ENCODE data around the gene RAMP1.

DNA sequence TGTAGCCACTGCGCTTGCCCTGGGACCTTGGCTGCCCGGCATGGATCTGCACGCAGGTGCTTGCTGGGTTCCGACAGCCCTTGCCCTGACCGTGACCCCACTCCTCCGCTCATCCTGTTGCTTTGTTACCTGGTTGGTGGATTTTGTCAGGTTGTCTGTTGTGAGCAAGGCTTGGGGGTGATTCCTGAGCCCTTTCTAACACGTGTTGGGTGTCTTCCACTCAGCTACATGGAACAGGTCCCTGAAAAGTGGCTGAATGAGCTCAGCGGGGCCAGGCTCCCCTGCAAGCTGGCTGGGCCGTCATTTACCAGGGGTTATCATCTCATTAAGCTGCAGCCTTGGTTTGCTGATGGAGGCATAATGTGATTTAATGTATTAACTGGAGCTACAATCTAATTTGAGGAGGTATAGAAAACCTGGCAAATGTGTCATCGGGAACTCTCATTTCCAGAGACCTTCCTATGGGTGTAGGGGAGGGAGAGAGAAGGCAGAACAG lies 24.6 kb downstream of the RAMP1 start:
- TF ChIP-seq, protein P1, sequence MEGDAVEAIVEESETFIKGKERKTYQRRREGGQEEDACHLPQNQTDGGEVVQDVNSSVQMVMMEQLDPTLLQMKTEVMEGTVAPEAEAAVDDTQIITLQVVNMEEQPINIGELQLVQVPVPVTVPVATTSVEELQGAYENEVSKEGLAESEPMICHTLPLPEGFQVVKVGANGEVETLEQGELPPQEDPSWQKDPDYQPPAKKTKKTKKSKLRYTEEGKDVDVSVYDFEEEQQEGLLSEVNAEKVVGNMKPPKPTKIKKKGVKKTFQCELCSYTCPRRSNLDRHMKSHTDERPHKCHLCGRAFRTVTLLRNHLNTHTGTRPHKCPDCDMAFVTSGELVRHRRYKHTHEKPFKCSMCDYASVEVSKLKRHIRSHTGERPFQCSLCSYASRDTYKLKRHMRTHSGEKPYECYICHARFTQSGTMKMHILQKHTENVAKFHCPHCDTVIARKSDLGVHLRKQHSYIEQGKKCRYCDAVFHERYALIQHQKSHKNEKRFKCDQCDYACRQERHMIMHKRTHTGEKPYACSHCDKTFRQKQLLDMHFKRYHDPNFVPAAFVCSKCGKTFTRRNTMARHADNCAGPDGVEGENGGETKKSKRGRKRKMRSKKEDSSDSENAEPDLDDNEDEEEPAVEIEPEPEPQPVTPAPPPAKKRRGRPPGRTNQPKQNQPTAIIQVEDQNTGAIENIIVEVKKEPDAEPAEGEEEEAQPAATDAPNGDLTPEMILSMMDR (conservative IDR thresholded peaks at IDR 0.05; ENCODE audit: low read depth, low read length) = no peak
- TF ChIP-seq RCOR1 (IDR thresholded peaks at IDR 0.05; ENCODE audit: insufficient replicate concordance, low read length) (no peak), POLR2A (IDR thresholded peaks at IDR 0.05; ENCODE audit: low read depth, low read length) (no peak), SMC3 (IDR thresholded peaks at IDR 0.05; ENCODE audit: low read depth, low read length) (no peak), MAFK (IDR thresholded peaks at IDR 0.05; ENCODE audit: low read depth, low read length) (no peak), RFX5 (IDR thresholded peaks at IDR 0.05; ENCODE audit: low read depth, low read length) (no peak), MXI1 (IDR thresholded peaks at IDR 0.05; ENCODE audit: borderline replicate concordance, low read depth, low read length) (no peak), FOS (IDR thresholded peaks at IDR 0.05; ENCODE audit: low read depth, low read length) (no peak), MAZ (IDR thresholded peaks at IDR 0.05; ENCODE audit: borderline replicate concordance, low read depth, low read length) (no peak), CHD1 (IDR thresholded peaks at IDR 0.05; ENCODE audit: low read depth, low read length) (no peak), RAD21 (IDR thresholded peaks at IDR 0.05; ENCODE audit: low read length) (no peak)
- TF ChIP-seq, protein P2, sequence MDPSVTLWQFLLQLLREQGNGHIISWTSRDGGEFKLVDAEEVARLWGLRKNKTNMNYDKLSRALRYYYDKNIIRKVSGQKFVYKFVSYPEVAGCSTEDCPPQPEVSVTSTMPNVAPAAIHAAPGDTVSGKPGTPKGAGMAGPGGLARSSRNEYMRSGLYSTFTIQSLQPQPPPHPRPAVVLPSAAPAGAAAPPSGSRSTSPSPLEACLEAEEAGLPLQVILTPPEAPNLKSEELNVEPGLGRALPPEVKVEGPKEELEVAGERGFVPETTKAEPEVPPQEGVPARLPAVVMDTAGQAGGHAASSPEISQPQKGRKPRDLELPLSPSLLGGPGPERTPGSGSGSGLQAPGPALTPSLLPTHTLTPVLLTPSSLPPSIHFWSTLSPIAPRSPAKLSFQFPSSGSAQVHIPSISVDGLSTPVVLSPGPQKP (IDR thresholded peaks at IDR 0.05; ENCODE audit: borderline replicate concordance, low read depth, low read length) = no peak
- TF ChIP-seq, protein P3, sequence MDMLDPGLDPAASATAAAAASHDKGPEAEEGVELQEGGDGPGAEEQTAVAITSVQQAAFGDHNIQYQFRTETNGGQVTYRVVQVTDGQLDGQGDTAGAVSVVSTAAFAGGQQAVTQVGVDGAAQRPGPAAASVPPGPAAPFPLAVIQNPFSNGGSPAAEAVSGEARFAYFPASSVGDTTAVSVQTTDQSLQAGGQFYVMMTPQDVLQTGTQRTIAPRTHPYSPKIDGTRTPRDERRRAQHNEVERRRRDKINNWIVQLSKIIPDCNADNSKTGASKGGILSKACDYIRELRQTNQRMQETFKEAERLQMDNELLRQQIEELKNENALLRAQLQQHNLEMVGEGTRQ (IDR thresholded peaks at IDR 0.05; ENCODE audit: low read depth, low read length) = no peak
